GM18498 (cell line): ENCODE measurements around the gene WSCD2.

ENCODE experiments used
- ATAC-seq: cut with Tn5 transposase; IDR thresholded peaks from one replicate; pipeline ENCODE4 v1.9.1; 2021; ENCODE audit warnings: mild to moderate bottlenecking, moderate library complexity; ENCODE audit not compliant: unreplicated experiment

Gene WSCD2

DNA sequence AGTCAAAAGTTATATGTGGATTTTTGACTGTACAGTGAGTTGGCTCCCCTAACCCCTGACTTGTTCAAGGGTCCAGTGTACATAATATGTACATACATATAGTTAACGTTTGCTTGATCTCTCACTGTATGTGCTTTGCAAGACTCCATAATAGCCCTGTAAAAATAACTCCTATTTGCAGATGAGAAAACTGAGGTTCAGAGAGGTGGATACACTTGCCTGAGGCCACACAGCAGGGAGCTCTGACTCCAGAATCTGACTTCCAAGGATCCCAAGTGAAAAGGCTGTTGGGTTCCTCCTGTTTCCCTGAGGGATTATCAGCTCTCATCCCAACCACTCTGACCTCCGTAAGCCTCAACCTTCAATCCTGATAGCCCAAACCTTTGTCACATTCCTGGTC, 168.3 kb downstream of the WSCD2 start:
- ATAC-seq, result no peak

DNA sequence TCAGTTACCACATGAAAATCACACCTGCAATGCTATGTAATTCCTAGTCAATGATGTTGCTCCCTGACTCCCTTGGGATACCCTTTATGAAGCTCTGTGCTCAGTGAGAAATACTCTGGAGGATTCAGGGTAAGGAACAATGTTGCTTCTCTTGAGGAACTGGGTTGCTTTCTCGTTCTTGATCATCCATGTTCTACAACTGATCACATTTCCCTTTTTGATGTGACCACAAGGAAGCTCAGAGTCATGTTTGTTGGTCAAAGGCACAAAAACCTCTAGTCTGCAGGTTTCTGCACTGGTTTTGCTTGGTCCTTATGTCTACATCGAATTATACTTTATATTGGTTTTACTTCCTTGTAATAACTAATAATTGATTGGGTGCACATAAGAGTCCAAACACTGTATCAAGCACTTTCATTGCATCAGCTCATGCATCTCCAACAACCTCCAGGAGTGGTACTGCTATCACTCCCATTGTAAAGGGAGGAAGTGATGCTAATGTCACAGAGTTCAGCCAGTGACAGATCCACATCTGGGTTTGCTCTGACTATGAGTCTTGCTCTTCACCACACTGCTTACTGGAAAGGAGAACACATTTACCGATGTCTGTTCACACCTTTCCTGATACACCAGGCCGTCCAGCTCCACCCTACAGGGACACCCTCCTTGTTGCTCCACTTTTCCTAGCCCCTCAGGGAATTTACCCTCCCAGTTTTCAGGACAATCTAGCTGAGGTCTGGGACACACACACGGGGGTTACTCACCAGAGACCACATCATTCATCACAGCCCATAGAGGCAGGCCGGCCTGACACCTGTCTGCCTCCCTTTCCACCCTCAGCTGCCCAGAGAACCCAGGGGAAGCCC, 169.0 kb downstream of the WSCD2 start:
- peak; percentile 74 for ATAC-seq

DNA sequence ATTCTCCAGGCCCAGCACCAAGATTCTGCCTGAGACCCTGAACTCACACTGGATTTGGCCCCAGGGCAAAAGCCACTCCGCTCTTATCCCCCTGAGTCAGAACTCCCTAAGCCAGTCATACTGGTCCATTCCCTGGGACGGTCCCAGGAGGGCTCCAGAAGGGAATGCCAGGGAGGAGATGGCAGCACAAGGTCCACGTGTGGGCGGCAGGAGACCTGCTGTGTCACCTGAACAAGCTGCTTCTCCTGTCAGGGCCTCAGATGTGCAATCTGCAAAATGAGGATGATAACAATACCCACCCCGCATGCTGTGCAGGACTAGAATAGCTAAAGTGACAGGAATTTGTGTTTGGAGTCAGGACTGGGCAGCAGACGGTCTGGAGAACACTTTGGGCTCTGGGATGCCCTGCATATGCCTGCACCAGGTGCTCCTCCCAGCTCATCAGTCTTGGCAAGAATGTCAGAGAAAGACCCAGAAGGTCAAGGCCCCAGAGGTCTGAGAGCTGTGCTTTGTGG, 169.7 kb downstream of the WSCD2 start:
- ATAC-seq, result no peak

DNA sequence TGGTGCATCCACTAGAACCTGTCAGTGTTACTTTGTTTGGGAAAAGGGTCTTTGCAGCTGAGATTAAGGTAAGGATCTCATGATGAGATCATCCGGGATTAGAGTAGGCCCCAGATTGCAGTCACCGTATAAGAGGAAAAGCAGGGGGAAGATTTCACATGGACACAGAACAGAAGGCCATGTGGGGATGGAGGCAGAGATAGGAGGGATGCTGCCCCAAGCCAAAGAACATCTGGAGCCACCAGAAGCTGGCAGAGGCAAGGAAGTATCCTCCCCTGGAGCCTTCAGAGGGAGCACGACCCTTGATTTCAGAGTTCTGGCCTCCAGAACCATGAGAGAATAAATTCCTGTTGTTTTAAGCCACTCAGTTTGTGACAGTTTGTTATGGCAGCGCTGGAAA, 170.4 kb downstream of the WSCD2 start:
- ATAC-seq, result no peak
